IMR-90 (cell line): ENCODE results near the gene KLHL40. TPM values are rescaled to one million over a fixed set of nuclear protein-coding genes. Genes with fewer than 3 reads are reported as not detected.

Experiments
- ATAC-seq: fragments of 200-7000 bp; cut with Tn5 transposase; 2 replicates; pipeline ENCODE4 v1.9.1; 2020; ENCODE audit warnings: low read depth, mild to moderate bottlenecking, moderate library complexity
- BruUV-seq: library from RNA; stranded (reverse); fragments of 400-500 nt; replicated peaks from 2 replicates; lab custom pipeline; 2021; lab: Mats Ljungman, UMichigan
- CTCF ChIA-PET: fragments of 300-600 bp; formaldehyde crosslinking; extraction: SDS; loops from one replicate; lab custom pipeline; 2021; ENCODE audit warnings: antibody characterized with exemption; lab: Yijun Ruan, JAX
- POLR2A ChIA-PET: fragments of 300-600 bp; sonication (Branson Sonifier 250); formaldehyde crosslinking; loops from one replicate; lab custom pipeline; 2022; ENCODE audit warnings: antibody characterized with exemption; ENCODE audit not compliant: unreplicated experiment; lab: Charles Lee
- DNase-seq: peaks from one replicate; pipeline ENCODE4 v3.0.0; 2013
- H2AFZ ChIP-seq: replicated peaks from 2 replicates; pipeline ENCODE3; 2013; ENCODE audit warnings: low read length, mild to moderate bottlenecking; ENCODE audit not compliant: poor library complexity
- H2AK5ac ChIP-seq: 2 replicates; pipeline ENCODE4 v1.6.1; 2013; ENCODE audit warnings: low read depth, low read length, inconsistent platforms
- H2AK9ac ChIP-seq: replicated peaks from 2 replicates; pipeline ENCODE3; 2013; ENCODE audit warnings: mild to moderate bottlenecking, low read depth, low read length, moderate library complexity; ENCODE audit not compliant: poor library complexity
- H2BK120ac ChIP-seq: 2 replicates; pipeline ENCODE4 v1.6.1; 2013; ENCODE audit warnings: low read depth, low read length, inconsistent platforms
- H2BK15ac ChIP-seq: 3 replicates; pipeline ENCODE4 v1.6.1; 2013; ENCODE audit warnings: low read depth, low read length, inconsistent platforms
- H2BK20ac ChIP-seq: 2 replicates; pipeline ENCODE4 v1.6.1; 2013; ENCODE audit warnings: low read depth, mild to moderate bottlenecking, inconsistent platforms, low read length, moderate library complexity
- H2BK5ac ChIP-seq: 2 replicates; pipeline ENCODE4 v1.6.1; 2013; ENCODE audit warnings: mild to moderate bottlenecking, low read depth, low read length, inconsistent platforms; ENCODE audit not compliant: poor library complexity, severe bottlenecking
- H3K14ac ChIP-seq: replicated peaks from 2 replicates; pipeline ENCODE4 v1.6.1; 2013; ENCODE audit warnings: low read depth, low read length, inconsistent platforms
- H3K18ac ChIP-seq: 2 replicates; pipeline ENCODE4 v1.6.1; 2013; ENCODE audit warnings: low read depth, low read length, control low read depth
- H3K23ac ChIP-seq: 2 replicates; pipeline ENCODE4 v1.6.1; 2013; ENCODE audit warnings: low read depth, low read length, inconsistent platforms
- H3K27ac ChIP-seq: 2 replicates; pipeline ENCODE4 v1.5.1; 2013; ENCODE audit warnings: mild to moderate bottlenecking, control low read depth, low read length; ENCODE audit not compliant: insufficient read depth
- H3K27me3 ChIP-seq: 2 replicates; pipeline ENCODE4 v1.6.1; 2013; ENCODE audit warnings: low read length; ENCODE audit not compliant: control insufficient read depth, insufficient read depth
- H3K36me3 ChIP-seq: 2 replicates; pipeline ENCODE4 v1.6.1; 2013; ENCODE audit warnings: low read length, mixed read lengths; ENCODE audit not compliant: control insufficient read depth, insufficient read depth
- H3K4ac ChIP-seq: 2 replicates; pipeline ENCODE4 v1.6.1; 2013; ENCODE audit warnings: low read depth, low read length, inconsistent platforms
- H3K4me1 ChIP-seq: 2 replicates; pipeline ENCODE4 v1.6.1; 2013; ENCODE audit warnings: low read length, mixed read lengths; ENCODE audit not compliant: control insufficient read depth, insufficient read depth
- H3K4me2 ChIP-seq: 2 replicates; pipeline ENCODE4 v1.6.1; 2013; ENCODE audit warnings: low read depth, mild to moderate bottlenecking, control low read depth, low read length, moderate library complexity
- H3K4me3 ChIP-seq: 2 replicates; pipeline ENCODE4 v1.5.1; 2013; ENCODE audit warnings: low read depth, mild to moderate bottlenecking, control low read depth, low read length, moderate library complexity; ENCODE audit not compliant: insufficient read depth
- H3K56ac ChIP-seq: 2 replicates; pipeline ENCODE4 v1.6.1; 2013; ENCODE audit warnings: low read length, inconsistent platforms; ENCODE audit not compliant: insufficient read depth; ENCODE audit errors: extremely low read depth
- H3K79me1 ChIP-seq, 2 experiments: 2 replicates each; pipeline ENCODE4 v1.6.1; 2013; ENCODE audit warnings: low read length in 2 of 2, inconsistent platforms in 1 of 2, low read depth in 1 of 2
- H3K9ac ChIP-seq: 2 replicates; pipeline ENCODE4 v1.6.1; 2013; ENCODE audit warnings: low read depth, low read length, control low read depth
- H3K9me1 ChIP-seq: 2 replicates; pipeline ENCODE4 v1.6.1; 2013; ENCODE audit warnings: low read length, inconsistent platforms; ENCODE audit not compliant: insufficient read depth
- H3K9me3 ChIP-seq: 2 replicates; pipeline ENCODE4 v1.6.1; 2013; ENCODE audit warnings: low read length; ENCODE audit not compliant: control insufficient read depth, insufficient read depth
- H4K20me1 ChIP-seq: 2 replicates; pipeline ENCODE4 v1.6.1; 2013; ENCODE audit warnings: low read length, inconsistent platforms; ENCODE audit not compliant: insufficient read depth
- H4K5ac ChIP-seq: 2 replicates; pipeline ENCODE4 v1.6.1; 2013; ENCODE audit warnings: mild to moderate bottlenecking, low read depth, low read length, control low read depth
- H4K8ac ChIP-seq, 2 experiments: 2 replicates each; pipeline ENCODE4 v1.6.1; 2013; ENCODE audit warnings: low read depth in 2 of 2, low read length in 2 of 2, control low read depth in 1 of 2, inconsistent platforms in 1 of 2
- H4K91ac ChIP-seq: 2 replicates; pipeline ENCODE4 v1.6.1; 2013; ENCODE audit warnings: low read depth, low read length, inconsistent platforms; ENCODE audit not compliant: insufficient read depth
- CEBPB ChIP-seq: IDR thresholded peaks from 2 replicates; pipeline ENCODE4 v1.6.1; 2012; ENCODE audit warnings: low read depth, low read length, improper control_type of control experiment
- CHD1 ChIP-seq: IDR thresholded peaks from 2 replicates; pipeline ENCODE4 v1.6.1; 2012; ENCODE audit warnings: low read depth, low read length, improper control_type of control experiment
- FOS ChIP-seq: fragments of 150-350 bp; IDR thresholded peaks from 2 replicates; pipeline ENCODE4 v1.6.1; 2016; ENCODE audit warnings: low read depth, low read length
- MAFK ChIP-seq: IDR thresholded peaks from 2 replicates; pipeline ENCODE4 v1.6.1; 2012; ENCODE audit warnings: low read depth, low read length, improper control_type of control experiment
- MAZ ChIP-seq: IDR thresholded peaks from 2 replicates; pipeline ENCODE4 v1.6.1; 2012; ENCODE audit warnings: low read depth, mild to moderate bottlenecking, low read length, improper control_type of control experiment, moderate library complexity, borderline replicate concordance
- MXI1 ChIP-seq: IDR thresholded peaks from 2 replicates; pipeline ENCODE4 v1.6.1; 2012; ENCODE audit warnings: low read depth, mild to moderate bottlenecking, low read length, moderate library complexity, borderline replicate concordance
- NFE2L2 ChIP-seq: fragments of 150-350 bp; IDR thresholded peaks from 2 replicates; pipeline ENCODE4 v1.6.1; 2016; ENCODE audit warnings: low read depth, mild to moderate bottlenecking, low read length
- POLR2A ChIP-seq: IDR thresholded peaks from 2 replicates; pipeline ENCODE4 v1.6.1; 2012; ENCODE audit warnings: mild to moderate bottlenecking, low read depth, low read length
- RAD21 ChIP-seq: IDR thresholded peaks from 2 replicates; pipeline ENCODE4 v1.6.1; 2012; ENCODE audit warnings: low read length, improper control_type of control experiment
- RCOR1 ChIP-seq: IDR thresholded peaks from 2 replicates; pipeline ENCODE4 v1.6.1; 2012; ENCODE audit warnings: mild to moderate bottlenecking, low read length, improper control_type of control experiment; ENCODE audit not compliant: insufficient replicate concordance
- WGBS, 2 experiments: methylation state at CpG; one replicate each; pipeline versions ENCODE4 v1.1.5 to v1.1.7; 2013; ENCODE audit warnings: missing lambda C conversion rate in 2 of 2; ENCODE audit not compliant: insufficient read length in 1 of 2; ENCODE audit errors: extremely low coverage in 2 of 2; 5-methylcytosine and 5-hydroxymethylcytosine counted together
- dilution Hi-C: fragments of 300-500 bp; cut with HindIII; formaldehyde crosslinking; loops from one replicate; pipeline ENCODE4 v1.14.3; 2018; ENCODE audit warnings: low sequenced_read_pairs; ENCODE audit not compliant: unreplicated experiment
- in situ Hi-C: fragments of 300-500 bp; cut with MboI; formaldehyde crosslinking; loops from 3 replicates; pipeline ENCODE4 v1.14.3; 2019; ENCODE audit warnings: low sequenced_read_pairs, inconsistent platforms, mixed read lengths
- intact Hi-C: fragments of 100-400 bp; cut with micrococcal nuclease; formaldehyde crosslinking; loops from 2 replicates; pipeline ENCODE4 v1.10.0; 2022
- polyA plus RNA-seq, 3 experiments: library from polyadenylated mRNA; depleted of rRNA; stranded (reverse); fragments of >200 nt; gene quantifications; 2 replicates each; pipeline ENCODE4 v1.2.3, GENCODE V29; 2012; ENCODE audit warnings: low replicate concordance in 1 of 3
- total RNA-seq: library from RNA; depleted of rRNA; stranded (reverse); fragments of >200 nt; gene quantifications from 2 replicates; pipeline ENCODE4 v1.2.3, GENCODE V29; 2012
- TF ChIP-seq, protein P1 (sequence below): fragments of 150-350 bp; IDR thresholded peaks from 2 replicates; pipeline ENCODE4 v1.6.1; 2016; ENCODE audit warnings: low read depth, mild to moderate bottlenecking, low read length, moderate library complexity, borderline replicate concordance

KLHL40 gene
- total and polyA plus RNA-seq, 2 of the 4 experiments (the other 2 are of a cell fraction), result not detected

DNA sequence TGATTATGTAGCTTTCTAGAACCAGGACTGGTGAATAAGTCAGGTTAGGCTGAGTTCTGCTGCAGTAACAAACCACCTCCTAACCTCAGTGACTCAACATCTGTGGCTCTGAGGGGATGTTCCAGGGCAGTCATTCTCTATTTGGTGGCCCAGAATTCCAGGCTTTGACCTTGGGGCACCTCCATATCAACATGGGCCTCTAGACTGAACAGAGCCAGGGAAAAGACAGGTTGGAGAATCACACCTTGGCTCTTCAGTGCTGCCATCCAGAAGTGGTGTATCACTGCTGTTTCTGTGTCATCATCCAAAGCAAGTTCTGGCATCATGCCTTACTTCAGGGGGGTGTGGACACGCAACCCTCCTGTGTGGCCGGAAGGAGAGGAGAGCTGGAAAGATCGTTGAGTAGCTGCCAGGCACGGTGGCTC is 16.5 kb upstream of the KLHL40 start:
- no peak overlapping the region for H3K18ac ChIP-seq
- BruUV-seq, result no TSS peak
- no peak overlapping the region for H4K91ac ChIP-seq
- H3K79me1 ChIP-seq, result no peaks in the 10 kb centered on the region
- intact Hi-C loops (no loop called here), dilution Hi-C loops (no loop called here), in situ Hi-C loops (no loop called here)
- H2BK15ac ChIP-seq, result no peak overlapping the region
- H4K8ac ChIP-seq, result no peak overlapping the region
- no peak overlapping the region for H2AFZ ChIP-seq
- no peak for ATAC-seq
- DNase-seq, result no peak
- H2AK9ac ChIP-seq, result no peak overlapping the region
- no peaks in the 10 kb centered on the region; the same call in 1 of the 2 replicates for H3K4me1 ChIP-seq
- H3K4ac ChIP-seq, result no peak overlapping the region
- WGBS, 2 experiments, result 100% methylated on average over 2 of the region's 4 CpGs; no CpG with 5 or more reads in 1 of the 2 experiments
- H3K27ac ChIP-seq, result no peak overlapping the region
- no peaks in the 10 kb centered on the region; the same call in 1 of the 2 replicates for H4K20me1 ChIP-seq
- no peak overlapping the region for H3K23ac ChIP-seq
- H2AK5ac ChIP-seq, result no peak overlapping the region
- no peak overlapping the region for H3K4me2 ChIP-seq
- H3K36me3 ChIP-seq, result no peaks in the 10 kb centered on the region
- ChIA-PET CTCF (no interaction called here), POLR2A (no interaction called here)
- H3K4me3 ChIP-seq, result no peak overlapping the region
- H2BK5ac ChIP-seq, result no peak overlapping the region
- H2BK120ac ChIP-seq, result no peak overlapping the region
- no peak overlapping the region for H2BK20ac ChIP-seq
- H4K5ac ChIP-seq, result no peak overlapping the region
- peaks cover 5% of the 10 kb centered on the region for H3K9me3 ChIP-seq
- no peak overlapping the region for H3K56ac ChIP-seq
- peaks cover 9% of the 10 kb centered on the region; the same call in 1 of the 2 replicates for H3K27me3 ChIP-seq
- H3K9ac ChIP-seq, result no peak overlapping the region
- no peak overlapping the region for H3K14ac ChIP-seq
- peaks cover 3% of the 10 kb centered on the region; the same call in 1 of the 2 replicates for H3K9me1 ChIP-seq
- TF ChIP-seq NFE2L2 (no peak), MXI1 (no peak), CHD1 (no peak), POLR2A (no peak), FOS (no peak), MAZ (no peak), RCOR1 (no peak), CEBPB (no peak), MAFK (no peak), RAD21 (no peak)
- TF ChIP-seq, protein P1, sequence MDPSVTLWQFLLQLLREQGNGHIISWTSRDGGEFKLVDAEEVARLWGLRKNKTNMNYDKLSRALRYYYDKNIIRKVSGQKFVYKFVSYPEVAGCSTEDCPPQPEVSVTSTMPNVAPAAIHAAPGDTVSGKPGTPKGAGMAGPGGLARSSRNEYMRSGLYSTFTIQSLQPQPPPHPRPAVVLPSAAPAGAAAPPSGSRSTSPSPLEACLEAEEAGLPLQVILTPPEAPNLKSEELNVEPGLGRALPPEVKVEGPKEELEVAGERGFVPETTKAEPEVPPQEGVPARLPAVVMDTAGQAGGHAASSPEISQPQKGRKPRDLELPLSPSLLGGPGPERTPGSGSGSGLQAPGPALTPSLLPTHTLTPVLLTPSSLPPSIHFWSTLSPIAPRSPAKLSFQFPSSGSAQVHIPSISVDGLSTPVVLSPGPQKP, result no peak
